SU-DHL-6 (cell line): ENCODE data around the gene RTEL1.

Experiments
- EZH2phosphoT487 ChIP-seq: fragments of 200-600 bp; sonication (generic), shearing (Covaris generic); conservative IDR thresholded peaks from 2 replicates; pipeline ENCODE4 v1.6.1; 2018; ENCODE audit warnings: mild to moderate bottlenecking, antibody characterized with exemption, low read length, moderate library complexity, mixed read lengths
- TF ChIP-seq, protein P1 (sequence below): fragments of 200-600 bp; sonication (generic); IDR thresholded peaks from one replicate; pipeline ENCODE4 v1.5.1; 2017; ENCODE audit warnings: antibody characterized with exemption, mild to moderate bottlenecking, low read length, moderate library complexity; ENCODE audit not compliant: insufficient read depth, poor library complexity, severe bottlenecking

DNA sequence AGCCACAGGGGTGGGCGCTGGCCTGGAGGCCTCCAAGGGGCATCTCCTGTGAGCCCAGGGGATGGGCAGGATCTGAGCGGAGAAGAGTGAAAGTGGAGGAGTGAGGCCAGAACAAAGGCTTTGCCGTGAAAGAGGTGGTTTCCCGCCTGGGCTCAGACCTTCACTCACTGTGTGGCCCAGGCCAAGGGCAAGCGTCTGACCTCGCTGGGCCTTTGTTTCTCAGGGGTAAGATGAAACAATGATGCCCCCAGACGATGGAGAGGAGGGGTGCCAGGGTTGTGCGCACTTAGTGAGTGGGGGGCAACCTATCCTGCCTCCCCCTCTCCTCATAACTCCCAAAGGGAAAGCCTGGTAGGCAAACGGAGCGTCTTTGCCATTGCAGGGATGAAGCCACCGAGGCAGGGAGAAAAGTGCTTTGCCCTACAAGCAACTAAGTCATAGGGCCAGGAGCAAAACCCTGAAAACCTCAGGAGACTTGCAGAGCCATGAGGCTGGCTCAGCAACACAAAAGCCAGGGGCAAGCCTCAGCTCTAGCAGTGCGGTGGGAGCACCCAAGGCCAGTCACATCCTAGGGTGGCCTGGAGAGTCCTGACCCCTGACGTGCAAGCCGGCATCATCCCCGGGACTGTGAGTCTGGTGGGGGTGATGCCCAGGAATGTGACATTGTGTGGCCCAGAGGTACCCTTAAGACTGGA lies 4.0 kb upstream of the RTEL1 start:
- TF ChIP-seq, protein P1, sequence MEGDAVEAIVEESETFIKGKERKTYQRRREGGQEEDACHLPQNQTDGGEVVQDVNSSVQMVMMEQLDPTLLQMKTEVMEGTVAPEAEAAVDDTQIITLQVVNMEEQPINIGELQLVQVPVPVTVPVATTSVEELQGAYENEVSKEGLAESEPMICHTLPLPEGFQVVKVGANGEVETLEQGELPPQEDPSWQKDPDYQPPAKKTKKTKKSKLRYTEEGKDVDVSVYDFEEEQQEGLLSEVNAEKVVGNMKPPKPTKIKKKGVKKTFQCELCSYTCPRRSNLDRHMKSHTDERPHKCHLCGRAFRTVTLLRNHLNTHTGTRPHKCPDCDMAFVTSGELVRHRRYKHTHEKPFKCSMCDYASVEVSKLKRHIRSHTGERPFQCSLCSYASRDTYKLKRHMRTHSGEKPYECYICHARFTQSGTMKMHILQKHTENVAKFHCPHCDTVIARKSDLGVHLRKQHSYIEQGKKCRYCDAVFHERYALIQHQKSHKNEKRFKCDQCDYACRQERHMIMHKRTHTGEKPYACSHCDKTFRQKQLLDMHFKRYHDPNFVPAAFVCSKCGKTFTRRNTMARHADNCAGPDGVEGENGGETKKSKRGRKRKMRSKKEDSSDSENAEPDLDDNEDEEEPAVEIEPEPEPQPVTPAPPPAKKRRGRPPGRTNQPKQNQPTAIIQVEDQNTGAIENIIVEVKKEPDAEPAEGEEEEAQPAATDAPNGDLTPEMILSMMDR = no peak
- no peak for TF ChIP-seq EZH2phosphoT487
